HFF-Myc (cell line): ENCODE measurements around the gene OR1S1.

Experiments
- DNase-seq: peaks from one replicate; pipeline ENCODE4 v3.0.0-alpha.2; 2011; ENCODE audit warnings: low read depth; ENCODE audit errors: extremely low read depth
- H3K4me3 ChIP-seq: replicated peaks from 2 replicates; pipeline ENCODE4 v1.5.1; 2011; ENCODE audit warnings: low read depth, mild to moderate bottlenecking, control low read depth, low read length
- CTCF ChIP-seq: IDR thresholded peaks from 2 replicates; pipeline ENCODE4 v1.5.1; 2012; ENCODE audit warnings: mild to moderate bottlenecking, low read depth, low read length, control low read depth; ENCODE audit errors: missing control alignments

Gene OR1S1

GRCh38 chr11:58216476-58216875 is 4.0 kb downstream of the OR1S1 start:
- no peak for DNase-seq
- TF ChIP-seq CTCF: no peak
- no peak overlapping the region for H3K4me3 ChIP-seq

- DNase-seq: no peak
- no peak overlapping the region for H3K4me3 ChIP-seq
- TF ChIP-seq CTCF: no peak
Observed at GRCh38 chr11:58222721-58223120, 10.2 kb downstream of the OR1S1 start.

GRCh38 chr11:58227956-58228615 is 15.6 kb downstream of the OR1S1 start:
- no peak for TF ChIP-seq CTCF
- no peak for DNase-seq
- no peak overlapping the region for H3K4me3 ChIP-seq

- no peak overlapping the region for H3K4me3 ChIP-seq
Observed at GRCh38 chr11:58243954-58244353, 31.4 kb downstream of the OR1S1 start.

GRCh38 chr11:58254936-58255335 is 42.4 kb downstream of the OR1S1 start:
- no peak for TF ChIP-seq CTCF
- DNase-seq: no peak
- H3K4me3 ChIP-seq: no peak overlapping the region

More at GRCh38 chr11:58243954-58244353, 31.4 kb downstream of the OR1S1 start:
- TF ChIP-seq CTCF: no peak
- DNase-seq: no peak

- TF ChIP-seq CTCF: no peak
Observed at GRCh38 chr11:58259983-58260382, 47.5 kb downstream of the OR1S1 start.

More at GRCh38 chr11:58259983-58260382, 47.5 kb downstream of the OR1S1 start:
- DNase-seq: no peak
- no peak overlapping the region for H3K4me3 ChIP-seq
